Measurements from ENCODE around the gene MYEF2.

DNA sequence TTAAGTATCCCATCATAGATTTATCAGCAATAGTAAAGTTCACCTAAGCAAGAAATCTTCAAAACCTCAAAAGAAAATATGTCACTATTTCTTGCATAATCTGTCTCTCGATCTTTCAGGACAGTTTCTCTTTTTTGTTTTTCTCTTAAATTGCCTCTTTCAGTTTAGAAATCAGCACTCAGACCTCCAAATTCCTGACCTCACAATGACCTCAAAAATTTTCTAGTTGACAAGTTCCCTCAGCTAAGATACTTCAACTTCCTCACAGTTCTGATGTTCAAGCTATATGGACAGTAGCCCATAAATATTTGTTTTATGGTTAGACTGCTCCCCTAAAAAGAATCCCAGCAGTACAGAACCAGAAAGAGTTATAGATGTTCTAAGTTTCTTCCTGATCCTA, 33.2 kb downstream of the MYEF2 start:
- TF ChIP-seq, protein P1, sequence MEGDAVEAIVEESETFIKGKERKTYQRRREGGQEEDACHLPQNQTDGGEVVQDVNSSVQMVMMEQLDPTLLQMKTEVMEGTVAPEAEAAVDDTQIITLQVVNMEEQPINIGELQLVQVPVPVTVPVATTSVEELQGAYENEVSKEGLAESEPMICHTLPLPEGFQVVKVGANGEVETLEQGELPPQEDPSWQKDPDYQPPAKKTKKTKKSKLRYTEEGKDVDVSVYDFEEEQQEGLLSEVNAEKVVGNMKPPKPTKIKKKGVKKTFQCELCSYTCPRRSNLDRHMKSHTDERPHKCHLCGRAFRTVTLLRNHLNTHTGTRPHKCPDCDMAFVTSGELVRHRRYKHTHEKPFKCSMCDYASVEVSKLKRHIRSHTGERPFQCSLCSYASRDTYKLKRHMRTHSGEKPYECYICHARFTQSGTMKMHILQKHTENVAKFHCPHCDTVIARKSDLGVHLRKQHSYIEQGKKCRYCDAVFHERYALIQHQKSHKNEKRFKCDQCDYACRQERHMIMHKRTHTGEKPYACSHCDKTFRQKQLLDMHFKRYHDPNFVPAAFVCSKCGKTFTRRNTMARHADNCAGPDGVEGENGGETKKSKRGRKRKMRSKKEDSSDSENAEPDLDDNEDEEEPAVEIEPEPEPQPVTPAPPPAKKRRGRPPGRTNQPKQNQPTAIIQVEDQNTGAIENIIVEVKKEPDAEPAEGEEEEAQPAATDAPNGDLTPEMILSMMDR (IDR thresholded peaks at IDR 0.05; ENCODE audit: low read depth, low read length): no peak
- TF ChIP-seq EZH2phosphoT487 (IDR thresholded peaks at IDR 0.05; ENCODE audit: low read depth): no peak
